ENCODE results near the gene GPR146. TPM values are rescaled to one million over a fixed set of nuclear protein-coding genes. Genes with fewer than 3 reads are reported as not detected.

GPR146 gene
- total and polyA plus RNA-seq, 2 of the 8 experiments (the other 6 are each of a cell fraction or from before 2014, with no cell fraction given) = 1.8 to 2.7 TPM

DNA sequence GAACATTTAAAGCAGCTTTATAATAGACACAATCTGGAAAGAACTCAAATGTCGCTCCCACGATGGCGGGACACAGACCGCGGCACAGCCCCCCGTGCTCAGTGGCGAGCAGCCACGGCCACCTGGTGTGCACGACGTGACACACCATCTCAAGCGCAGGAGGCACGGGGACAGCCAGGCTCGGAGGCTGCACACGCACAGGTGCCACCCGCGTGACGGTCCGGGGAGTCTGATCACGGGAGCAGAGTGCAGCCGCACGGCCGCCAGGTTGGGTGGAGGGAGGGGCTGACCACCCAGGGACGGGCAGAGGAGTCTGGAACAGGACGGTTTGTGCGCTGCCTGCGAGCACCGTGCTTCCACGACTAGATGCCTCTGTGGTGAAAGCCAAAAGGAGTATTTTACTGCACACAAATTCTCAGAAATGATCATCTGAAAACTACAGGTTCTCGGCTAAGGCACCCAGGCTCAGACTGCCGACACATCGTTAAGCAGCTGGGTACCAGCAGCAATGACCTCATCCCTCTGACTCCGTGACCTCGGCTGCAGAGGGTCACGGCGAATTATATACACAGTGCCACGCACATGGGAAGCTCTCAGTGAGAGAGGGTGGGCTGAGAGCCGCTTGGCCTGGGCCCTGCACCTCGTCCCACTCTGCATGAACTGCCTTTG is 36.0 kb downstream of the GPR146 start:
- H3K4me1 ChIP-seq (replicated peaks in 1 of 4; ENCODE audit: control insufficient read depth in 3 of 4, insufficient read depth in 4 of 4, low read length in 3 of 4) = no peaks in the 10 kb centered on the region; a peak in 2 of 7 replicates
- no peak for TF ChIP-seq SP4 (IDR thresholded peaks at IDR 0.05; ENCODE audit: low read length)
- TF ChIP-seq POLR2AphosphoS5 (IDR thresholded peaks at IDR 0.05; ENCODE audit: low read depth, low read length) = no peak
- H3K4me2 ChIP-seq (ENCODE audit: insufficient read depth in 1 of 2, low read depth in 2 of 2, low read length in 2 of 2) = no peak overlapping the region
- H4K8ac ChIP-seq (ENCODE audit: extremely low read depth, insufficient read depth, low read length) = peak overlapping the region; percentile 86; the same call in 1 of the 2 replicates
- no peak overlapping the region for H2BK5ac ChIP-seq (ENCODE audit: low read depth, low read length)
- no peak overlapping the region for H2BK20ac ChIP-seq (ENCODE audit: low read length)
- no peaks in the 10 kb centered on the region for H3K27me3 ChIP-seq (replicated peaks in 1 of 4; ENCODE audit: control insufficient read depth in 3 of 4, extremely low read depth in 1 of 4, insufficient read depth in 3 of 4, low read length in 3 of 4)
- no peak overlapping the region for H3K27ac ChIP-seq (ENCODE audit: low read depth, low read length)
- H3K18ac ChIP-seq (ENCODE audit: extremely low read depth, low read length) = no peak overlapping the region
- H3K36me3 ChIP-seq (ENCODE audit: control insufficient read depth in 2 of 4, insufficient read depth in 4 of 4, low read length in 3 of 4) = no peaks in the 10 kb centered on the region
- H3K79me2 ChIP-seq (ENCODE audit: control insufficient read depth in 1 of 2, insufficient read depth in 2 of 2, low read length in 2 of 2) = no peaks in the 10 kb centered on the region; a peak in 1 of 4 replicates
- H2AK5ac ChIP-seq (ENCODE audit: low read depth, low read length) = no peak overlapping the region
- no peak for DNase-seq (ENCODE audit: low read depth in 1 of 2, low spot score in 2 of 2)
- H4K5ac ChIP-seq (ENCODE audit: insufficient read length, low read depth, low read length) = no peak overlapping the region
- no peak overlapping the region for H3K9ac ChIP-seq (replicated peaks in 1 of 4; ENCODE audit: extremely low read depth in 1 of 4, low read depth in 3 of 4, low read length in 3 of 4)
- no peak overlapping the region for H4K91ac ChIP-seq (replicated peaks; ENCODE audit: insufficient read length, low read length)
- peaks cover 3 to 13% of the 10 kb centered on the region in 2 experiments for H4K20me1 ChIP-seq (replicated peaks in 1 of 2; ENCODE audit: control insufficient read depth in 1 of 2, insufficient read depth in 2 of 2, low read length in 2 of 2)
- H2AFZ ChIP-seq (ENCODE audit: low read length) = no peak overlapping the region
- H3K4me3 ChIP-seq (ENCODE audit: extremely low read depth in 1 of 4, insufficient read depth in 2 of 4, low read depth in 3 of 4, low read length in 4 of 4) = no peak overlapping the region
- H2BK15ac ChIP-seq (ENCODE audit: low read length) = no peak overlapping the region
- H3K56ac ChIP-seq (replicated peaks; ENCODE audit: insufficient read length, low read depth, low read length) = no peak overlapping the region
- H3K9me3 ChIP-seq (ENCODE audit: insufficient read depth in 2 of 2, low read depth in 1 of 2, low read length in 1 of 2) = no peaks in the 10 kb centered on the region
- H3K23me2 ChIP-seq (ENCODE audit: low read depth, low read length) = no peaks in the 10 kb centered on the region
- no peak overlapping the region for H2BK12ac ChIP-seq (ENCODE audit: low read depth, low read length)
- ChIA-PET POLR2A (ENCODE audit: partially characterized antibody) (no interaction called here), CTCF (ENCODE audit: partially characterized antibody) (interaction anchor here (1.1 to 12.1 kb wide), 7 partner anchors 11 to 100 kb away, joined by 3 to 83 read pairs (median 4); no protein-coding TSS in a partner anchor)
- no peak overlapping the region for H3K4ac ChIP-seq (replicated peaks; ENCODE audit: insufficient read length, low read depth, low read length)
- no peak overlapping the region for H3K14ac ChIP-seq (ENCODE audit: insufficient read length)
- H2BK120ac ChIP-seq (replicated peaks; ENCODE audit: low read depth, low read length) = no peak overlapping the region
- peaks cover 4% of the 10 kb centered on the region; the same call in 1 of the 2 replicates for H3K79me1 ChIP-seq (ENCODE audit: low read depth, low read length)
- no peak for FAIRE-seq
- 92% methylated on average over 38 of the region's 38 CpGs; no CpG with 5 or more reads in 1 of the 2 experiments for WGBS, 2 experiments (ENCODE audit: extremely low coverage in 1 of 2, insufficient coverage in 1 of 2, insufficient read length in 1 of 2, insufficient replicate concordance in 2 of 2, low coverage in 1 of 2, low lambda C conversion rate in 2 of 2, missing lambda C conversion rate in 1 of 2)
- H3K23ac ChIP-seq (ENCODE audit: insufficient read length) = no peak overlapping the region

Data from H1 (cell line).